Smooth muscle cell (in vitro differentiated cells): ENCODE data around the gene EVA1A. TPM values are rescaled to one million over a fixed set of nuclear protein-coding genes. Genes with fewer than 3 reads are reported as not detected.

ENCODE experiments used
- DNase-seq: peaks from one replicate; lab custom pipeline; 2025; ENCODE audit not compliant: unreplicated experiment; lab: John Stamatoyannopoulos, UW
- H2AFZ ChIP-seq: fragments of 200-600 bp; sonication (generic); 2 replicates; pipeline ENCODE4 v1.6.0; 2016; ENCODE audit warnings: antibody characterized with exemption, low read depth, mild to moderate bottlenecking
- H3F3A ChIP-seq: fragments of 200-600 bp; sonication (generic); 2 replicates; pipeline ENCODE4 v1.6.0; 2017; ENCODE audit warnings: antibody characterized with exemption, low read depth
- H3K27ac ChIP-seq: fragments of 200-600 bp; sonication (generic); 2 replicates; pipeline ENCODE4 v1.5.1; 2016; ENCODE audit warnings: low read depth, mild to moderate bottlenecking
- H3K27me3 ChIP-seq: fragments of 200-600 bp; sonication (generic); 2 replicates; pipeline ENCODE4 v1.6.1; 2016; ENCODE audit warnings: low read depth, mild to moderate bottlenecking
- H3K36me3 ChIP-seq: fragments of 200-600 bp; sonication (generic); 2 replicates; pipeline ENCODE4 v1.5.1; 2016; ENCODE audit warnings: low read depth
- H3K4me1 ChIP-seq: fragments of 200-600 bp; sonication (generic); 2 replicates; pipeline ENCODE4 v1.5.1; 2016; ENCODE audit warnings: low read depth
- H3K4me2 ChIP-seq: fragments of 200-600 bp; sonication (generic); 2 replicates; pipeline ENCODE4 v1.6.0; 2016; ENCODE audit warnings: mild to moderate bottlenecking
- H3K4me3 ChIP-seq: fragments of 200-600 bp; sonication (generic); 2 replicates; pipeline ENCODE4 v1.5.1; 2016; ENCODE audit warnings: mild to moderate bottlenecking
- H3K79me2 ChIP-seq: fragments of 200-600 bp; sonication (generic); 2 replicates; pipeline ENCODE4 v1.6.0; 2016; ENCODE audit warnings: low read depth, mild to moderate bottlenecking
- H3K9ac ChIP-seq: fragments of 200-600 bp; sonication (generic); 2 replicates; pipeline ENCODE4 v1.6.0; 2016; ENCODE audit warnings: low read depth
- H3K9me3 ChIP-seq: fragments of 200-600 bp; sonication (generic); replicated peaks from 2 replicates; pipeline ENCODE4 v1.5.1; 2016; ENCODE audit warnings: low read depth
- H4K20me1 ChIP-seq: fragments of 200-600 bp; sonication (generic); 2 replicates; pipeline ENCODE4 v1.6.0; 2016; ENCODE audit warnings: low read depth
- CTCF ChIP-seq: fragments of 200-600 bp; sonication (generic); IDR thresholded peaks from 2 replicates; pipeline ENCODE4 v1.5.1; 2017; ENCODE audit warnings: borderline replicate concordance, mild to moderate bottlenecking, antibody characterized with exemption; ENCODE audit not compliant: insufficient read depth, poor library complexity, severe bottlenecking
- WGBS: methylation state at CpG from one replicate; pipeline ENCODE4 v1.1.7; 2016; ENCODE audit warnings: low lambda C conversion rate; 5-methylcytosine and 5-hydroxymethylcytosine counted together
- polyA plus RNA-seq: library from polyadenylated mRNA; unstranded; fragments of >200 nt; fragmentation: Nextera tagmentation; extraction: Ambion mirVana; gene quantifications from 2 replicates; pipeline ENCODE4 v1.2.1, GENCODE V29; 2016
- total RNA-seq: library from RNA; depleted of rRNA; stranded (reverse); fragments of >200 nt; gene quantifications from 2 replicates; pipeline ENCODE4 v1.2.3, GENCODE V29; 2014

Gene EVA1A
- total and polyA plus RNA-seq, 2 experiments from 2014 or later: 84.1 to 89.2 TPM

DNA sequence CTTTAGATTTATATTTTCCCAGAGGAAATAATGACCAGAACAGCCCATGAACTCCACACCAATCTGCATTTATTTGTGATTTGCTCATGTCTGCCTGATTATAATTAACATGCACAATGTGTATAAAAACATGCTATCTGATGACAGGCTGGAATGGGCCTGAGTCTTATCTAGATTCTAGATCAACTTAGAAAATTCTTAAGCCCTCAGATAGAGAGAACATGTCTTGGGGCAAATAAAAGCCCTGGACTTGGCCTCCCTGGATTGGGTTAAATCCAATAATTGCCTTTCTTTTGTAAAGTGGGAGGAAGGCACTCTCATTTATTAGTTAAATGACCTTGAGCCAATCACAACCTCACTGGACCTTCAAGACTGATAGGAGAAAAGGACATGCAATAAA, 61.8 kb downstream of the EVA1A start:
- H3K79me2 ChIP-seq: no peaks in the 10 kb centered on the region
- no peak overlapping the region for H3K4me2 ChIP-seq
- H3F3A ChIP-seq: no peaks in the 10 kb centered on the region
- no peak overlapping the region for H3K27ac ChIP-seq
- no peak overlapping the region for H2AFZ ChIP-seq
- no peaks in the 10 kb centered on the region for H3K9me3 ChIP-seq
- no peak for DNase-seq
- H3K4me3 ChIP-seq: no peak overlapping the region
- no peaks in the 10 kb centered on the region for H3K4me1 ChIP-seq
- TF ChIP-seq CTCF: no peak
- no peak overlapping the region for H3K9ac ChIP-seq
- peaks cover 27% of the 10 kb centered on the region for H4K20me1 ChIP-seq
- no peaks in the 10 kb centered on the region for H3K36me3 ChIP-seq
- H3K27me3 ChIP-seq: no peaks in the 10 kb centered on the region

DNA sequence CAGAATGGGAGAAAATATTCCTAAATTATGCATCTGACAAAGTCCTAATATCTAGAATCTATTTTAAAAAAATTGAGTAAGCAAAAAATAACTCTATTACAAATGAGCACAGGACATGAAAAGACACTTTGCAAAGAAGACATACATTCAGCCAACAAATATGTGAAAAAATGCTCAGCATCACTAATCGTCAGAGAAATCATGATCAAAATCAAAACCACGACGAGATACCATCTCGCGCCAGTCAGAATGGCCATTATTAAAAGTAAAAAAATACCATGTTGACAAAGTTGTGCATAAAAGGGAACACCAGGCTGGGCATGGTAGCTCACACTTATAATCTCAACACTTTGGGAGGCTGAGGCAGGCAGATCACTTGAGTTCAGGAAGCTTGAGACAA, 63.5 kb downstream of the EVA1A start:
- H3K9ac ChIP-seq: no peak overlapping the region
- H4K20me1 ChIP-seq: peaks cover 27% of the 10 kb centered on the region
- no peaks in the 10 kb centered on the region for H3K27me3 ChIP-seq
- H3K4me2 ChIP-seq: no peak overlapping the region
- no peaks in the 10 kb centered on the region for H3K9me3 ChIP-seq
- no peaks in the 10 kb centered on the region for H3K36me3 ChIP-seq
- no peak for TF ChIP-seq CTCF
- WGBS: 75% methylated on average over 5 of the region's 5 CpGs
- H3K79me2 ChIP-seq: no peaks in the 10 kb centered on the region
- H3K4me3 ChIP-seq: no peak overlapping the region
- no peaks in the 10 kb centered on the region for H3K4me1 ChIP-seq
- H2AFZ ChIP-seq: no peak overlapping the region
- H3K27ac ChIP-seq: no peak overlapping the region
- no peak for DNase-seq
- no peaks in the 10 kb centered on the region for H3F3A ChIP-seq

GRCh38 chr2:75495862-75496261, 64.9 kb downstream of the EVA1A start:
- H3F3A ChIP-seq: no peaks in the 10 kb centered on the region
- H3K27ac ChIP-seq: no peak overlapping the region
- 85% methylated on average over 2 of the region's 2 CpGs for WGBS
- no peak overlapping the region for H3K4me3 ChIP-seq
- no peak for TF ChIP-seq CTCF
- H3K4me2 ChIP-seq: no peak overlapping the region
- no peaks in the 10 kb centered on the region for H3K27me3 ChIP-seq
- DNase-seq: no peak
- no peaks in the 10 kb centered on the region for H3K79me2 ChIP-seq
- H3K36me3 ChIP-seq: no peaks in the 10 kb centered on the region
- no peaks in the 10 kb centered on the region for H3K9me3 ChIP-seq
- no peaks in the 10 kb centered on the region for H3K4me1 ChIP-seq
- peaks cover 33% of the 10 kb centered on the region for H4K20me1 ChIP-seq
- H3K9ac ChIP-seq: no peak overlapping the region
- H2AFZ ChIP-seq: no peak overlapping the region

GRCh38 chr2:75494137-75494769, 66.5 kb downstream of the EVA1A start:
- no peak for TF ChIP-seq CTCF
- DNase-seq: no peak
- Histone ChIP-seq H3K27ac (no peak overlapping the region), H3K79me2 (no peaks in the 10 kb centered on the region), H3K4me2 (no peak overlapping the region), H3K36me3 (no peaks in the 10 kb centered on the region), H3K9me3 (no peaks in the 10 kb centered on the region), H2AFZ (no peak overlapping the region), H3K4me1 (no peaks in the 10 kb centered on the region), H3K4me3 (no peak overlapping the region), H3K9ac (no peak overlapping the region), H3K27me3 (no peaks in the 10 kb centered on the region), H4K20me1 (peaks cover 32% of the 10 kb centered on the region), H3F3A (no peaks in the 10 kb centered on the region)
- over 99% methylated on average over 6 of the region's 6 CpGs for WGBS
